NCI-H1092 (cell line): ENCODE data around the gene CANT1.

Experiments
- DNase-seq: peaks from one replicate; lab custom pipeline; 2025; lab: John Stamatoyannopoulos, UW

CANT1 gene

DNA sequence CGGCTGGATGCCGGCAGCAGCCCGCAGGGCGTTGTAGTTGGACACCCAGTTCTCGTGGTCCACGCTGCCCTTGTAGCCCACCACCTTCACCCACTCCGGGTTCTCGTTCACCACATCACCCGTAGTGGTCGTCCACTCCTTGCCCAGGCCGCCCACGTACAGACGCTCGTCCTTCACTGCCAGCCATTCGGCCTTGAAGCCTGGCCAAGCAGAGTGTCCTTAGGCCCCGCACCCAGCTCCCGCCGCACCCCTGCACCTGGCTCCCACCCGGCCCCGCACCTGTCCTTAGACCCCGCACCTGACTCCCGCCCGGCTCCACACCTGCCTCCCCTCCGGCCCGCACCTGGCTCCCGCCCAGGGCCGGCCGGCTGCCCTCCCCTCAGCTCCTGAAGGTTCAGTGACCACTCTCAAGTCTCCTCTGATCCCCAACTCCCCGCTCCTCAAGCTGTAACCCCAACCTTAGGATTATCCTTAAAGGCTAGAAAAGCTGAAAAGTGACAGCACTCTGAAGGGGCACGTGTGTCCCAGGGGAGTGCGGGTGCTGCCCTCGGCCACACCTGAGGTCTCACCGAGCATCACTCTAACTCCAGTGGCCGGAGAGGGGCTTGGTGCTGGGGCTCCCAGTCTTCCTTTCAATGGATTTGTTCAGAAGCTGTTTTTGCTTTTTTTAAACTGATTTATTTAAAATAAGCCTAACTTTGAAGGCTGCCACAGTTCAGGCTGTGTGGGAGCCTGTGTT lies 14.4 kb downstream of the CANT1 start:
- no peak for DNase-seq

DNA sequence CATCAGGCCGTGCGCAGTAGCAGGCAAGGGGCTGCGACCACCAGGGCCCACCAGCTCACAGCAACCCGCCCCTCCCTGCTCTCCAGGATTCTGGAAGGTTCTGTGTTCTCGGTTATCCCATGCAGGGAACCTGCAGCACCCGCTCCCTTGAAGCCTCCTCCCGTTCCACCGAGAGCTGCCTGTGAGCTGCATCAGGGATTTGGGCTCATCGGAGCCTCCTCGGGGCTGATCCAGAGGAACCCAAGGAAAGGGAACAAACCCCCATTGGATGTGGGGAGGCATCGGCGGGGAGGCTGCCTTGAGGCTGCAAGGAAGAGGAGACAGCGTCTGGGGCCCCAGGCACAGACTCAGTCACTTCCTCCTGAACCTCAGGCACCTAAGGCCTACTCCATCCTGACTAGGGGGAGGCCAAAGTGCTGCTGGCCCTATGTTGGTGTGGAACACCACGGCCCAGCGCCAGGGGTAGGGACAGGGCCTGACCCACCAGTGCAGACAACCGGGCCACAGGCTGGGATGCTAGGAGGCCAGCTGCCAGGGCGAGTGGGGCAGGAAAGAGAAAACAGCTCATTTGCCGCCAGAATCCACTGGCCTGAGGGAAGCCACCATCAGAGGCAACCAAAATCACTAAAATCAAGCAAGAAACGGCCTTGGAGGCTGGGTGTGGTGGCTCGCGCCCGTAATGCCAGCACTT lies 15.4 kb downstream of the CANT1 start:
- no peak for DNase-seq

GRCh38 chr17:78993241-78993956 lies 16.2 kb downstream of the CANT1 start:
- no peak for DNase-seq

- DNase-seq, result no peak
Measured at GRCh38 chr17:78992542-78993212, 16.9 kb downstream of the CANT1 start.

GRCh38 chr17:78991906-78992532 lies 17.5 kb downstream of the CANT1 start:
- DNase-seq, result no peak

DNA sequence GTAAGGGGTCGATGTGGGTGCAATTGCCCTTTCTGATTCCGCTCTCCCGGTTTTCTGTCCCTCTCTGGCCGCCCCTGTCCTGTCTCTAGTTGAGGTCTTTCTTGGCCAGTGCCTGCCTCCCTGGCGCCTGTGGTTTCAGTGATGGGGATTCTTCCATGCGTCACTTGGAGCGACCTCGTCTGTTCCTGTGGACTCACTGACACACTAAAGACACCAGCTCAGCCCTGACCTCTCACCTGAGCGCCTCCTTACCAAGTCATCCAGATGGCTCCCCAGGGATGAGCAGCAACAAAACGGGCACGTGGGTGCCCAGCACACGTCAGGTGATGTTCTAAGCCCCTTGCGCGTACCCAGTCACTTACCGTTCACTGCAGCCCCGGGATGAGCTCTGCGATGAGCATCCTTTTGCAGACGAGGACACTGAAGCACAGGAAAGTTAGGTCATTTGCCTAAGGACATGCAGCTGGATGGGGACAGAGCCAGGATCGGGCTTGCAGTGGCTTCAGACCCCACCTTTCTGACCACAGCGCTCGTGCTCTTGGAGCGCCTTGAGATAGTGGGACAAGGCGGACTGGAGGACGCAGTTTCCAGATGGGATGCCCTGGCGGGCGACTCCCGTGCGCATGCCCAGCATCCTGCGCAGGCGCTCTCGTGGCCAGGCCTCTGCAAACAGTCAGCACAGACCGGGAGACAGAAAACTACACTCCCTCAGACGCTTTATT lies 18.4 kb downstream of the CANT1 start:
- no peak for DNase-seq

GRCh38 chr17:78990349-78991016 lies 19.1 kb downstream of the CANT1 start:
- DNase-seq, result no peak

DNA sequence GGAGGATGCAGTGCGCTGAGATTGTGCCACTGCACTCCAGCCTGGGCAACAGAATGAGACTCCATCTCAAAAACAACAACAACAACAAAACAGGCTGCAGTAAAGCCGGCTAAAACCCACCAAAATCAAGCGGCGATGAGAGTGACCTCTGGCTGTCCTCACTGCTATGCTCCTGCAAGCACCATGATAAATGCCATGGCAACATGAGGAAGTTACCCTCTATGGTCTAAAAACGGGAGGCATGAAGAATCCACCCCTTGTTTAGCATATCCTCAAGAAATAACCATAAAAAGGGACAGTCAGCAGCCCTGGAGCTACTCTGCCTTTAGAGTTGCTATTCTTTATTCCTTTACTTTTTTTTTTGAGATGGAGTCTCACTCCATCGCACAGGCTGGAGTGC lies 21.4 kb downstream of the CANT1 start:
- DNase-seq, result no peak

GRCh38 chr17:78986649-78987328 lies 22.8 kb downstream of the CANT1 start:
- no peak for DNase-seq

GRCh38 chr17:78986048-78986648 lies 23.4 kb downstream of the CANT1 start:
- DNase-seq, result no peak

GRCh38 chr17:78985395-78985794 lies 24.2 kb downstream of the CANT1 start:
- no peak for DNase-seq

- DNase-seq, result no peak
Measured at GRCh38 chr17:78981010-78981888, 28.3 kb downstream of the CANT1 start.

DNA sequence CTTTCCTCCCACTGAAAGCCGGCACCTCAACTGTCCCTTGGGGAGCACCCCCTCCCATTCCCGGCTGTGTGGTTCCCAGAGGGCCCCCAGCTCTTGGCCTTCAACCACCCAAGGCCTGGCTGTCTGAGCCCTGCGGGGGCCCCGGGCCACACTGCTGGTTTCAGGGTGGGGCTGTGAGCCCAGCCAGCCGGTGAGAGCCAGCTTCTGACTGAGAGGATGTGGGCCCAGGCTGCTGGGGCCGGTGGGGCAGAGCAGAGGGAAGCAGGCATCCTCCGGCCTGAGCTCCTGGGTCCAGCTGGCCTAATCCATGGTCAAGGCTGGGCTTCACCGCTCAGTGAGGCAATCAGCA lies 29.0 kb downstream of the CANT1 start:
- DNase-seq, result no peak

- DNase-seq, result peak; percentile 94
Measured at GRCh38 chr17:78979780-78980623, 29.6 kb downstream of the CANT1 start, which contains the start of gene LGALS3BP. LGALS3BP (minus strand) TSS chr17:78979923; CDS start chr17:78977191, 2,732 bp downstream.

DNA sequence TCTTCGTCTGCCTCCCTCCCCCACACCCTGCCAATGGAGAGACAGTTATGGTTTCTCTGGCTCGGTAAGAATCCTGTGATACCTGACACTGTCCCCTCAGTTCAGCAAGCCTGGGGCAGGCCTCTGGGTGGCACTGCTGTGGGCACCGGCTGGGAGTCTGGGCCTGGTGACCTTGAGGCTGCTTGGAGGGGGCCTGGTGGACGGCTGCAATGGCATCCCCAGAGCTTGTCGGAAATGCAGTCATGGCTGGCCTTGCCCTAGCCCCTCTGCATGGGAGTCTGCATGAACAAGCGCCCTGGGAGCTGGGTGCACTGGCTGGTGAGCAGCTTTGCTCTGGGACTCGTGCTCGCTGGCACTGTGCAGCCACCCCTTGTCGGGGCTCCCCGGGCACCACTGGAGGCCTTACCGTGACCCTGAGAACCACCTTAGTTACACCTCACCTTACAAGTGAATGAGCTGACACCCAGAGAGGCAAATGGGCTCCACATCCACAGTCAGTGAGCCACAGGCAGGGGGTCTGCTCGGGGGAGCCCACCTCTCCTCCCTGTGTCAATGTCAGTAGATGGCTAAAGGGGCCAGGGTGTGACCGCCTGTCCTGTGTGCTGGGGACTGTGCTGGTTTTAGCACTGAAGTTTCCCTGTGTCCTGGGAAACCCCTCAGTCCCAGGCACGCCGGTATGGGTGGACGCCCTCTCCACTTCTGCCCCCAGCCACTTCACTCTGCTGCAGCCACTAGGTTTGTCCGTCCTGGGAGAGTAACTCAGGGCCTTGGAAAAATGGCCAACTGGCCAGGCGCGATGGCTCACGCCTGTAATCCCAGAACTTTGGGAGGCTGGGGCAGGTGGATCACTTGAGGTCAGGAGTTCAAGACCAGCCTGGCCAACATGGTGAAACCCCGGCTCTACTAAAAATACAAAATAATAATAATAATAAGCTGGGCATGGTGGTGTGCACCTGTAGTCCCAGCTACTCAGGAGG lies 31.3 kb downstream of the CANT1 start:
- DNase-seq, result no peak

DNA sequence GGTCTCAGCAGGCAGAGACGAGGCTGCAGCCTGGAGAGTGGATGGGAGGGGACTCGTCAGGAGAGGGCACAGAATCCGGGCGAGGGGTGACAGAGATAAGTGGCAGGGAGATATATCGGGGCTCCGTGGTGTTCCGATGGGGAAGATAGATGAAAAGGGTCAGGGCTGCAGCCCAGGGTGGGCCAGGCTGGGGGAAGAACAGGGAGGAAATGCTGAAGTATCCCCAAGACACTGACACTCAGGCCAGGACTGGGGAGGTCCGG lies 32.0 kb downstream of the CANT1 start:
- no peak for DNase-seq
